Adrenal gland (tissue), 12 donors: ENCODE data around the gene IL1RL1. TPM values are rescaled to one million over a fixed set of nuclear protein-coding genes. Genes with fewer than 3 reads are reported as not detected.

ENCODE experiments used
- DNase-seq, 7 donors: peaks; one replicate each; pipeline ENCODE4 v3.0.0-alpha.2; 2019 to 2020
- H3K27ac ChIP-seq, 5 donors: fragments of 200-600 bp; sonication (generic) in 4 of 5; 1 replicate in 3 of 5; 2 replicates in 2 of 5; pipeline versions ENCODE4 v1.5.1 to v1.8.0; 2016 to 2020; ENCODE audit warnings: mild to moderate bottlenecking in 1 of 5
- H3K27me3 ChIP-seq: fragments of 200-600 bp; 2 replicates; pipeline ENCODE4 v1.8.0; 2021
- H3K36me3 ChIP-seq, 2 donors: fragments of 200-600 bp; replicated peaks in 1 of 2; 1 replicate in 1 of 2; 2 replicates in 1 of 2; pipeline versions ENCODE4 v1.5.1 to v1.8.0; 2018 to 2022
- H3K4me1 ChIP-seq, 2 donors: fragments of 200-600 bp; replicated peaks in 1 of 2; 1 replicate in 1 of 2; 2 replicates in 1 of 2; pipeline versions ENCODE4 v1.5.1 to v1.8.0; 2018 to 2021
- H3K4me3 ChIP-seq, 4 donors: fragments of 200-600 bp; sonication (generic) in 3 of 4; one replicate each; pipeline ENCODE4 v1.5.1; 2016 to 2018
- H3K9me3 ChIP-seq, 3 donors: fragments of 200-600 bp; sonication (generic) in 1 of 3; replicated peaks in 1 of 3; 1 replicate in 2 of 3; 2 replicates in 1 of 3; pipeline versions ENCODE4 v1.5.1 to v1.8.0; 2016 to 2021
- POLR2A ChIP-seq, 2 donors: fragments of 450-650 bp; IDR thresholded peaks; one replicate each; pipeline ENCODE4 v1.6.1; 2017; ENCODE audit warnings: antibody characterized with exemption in 2 of 2, mild to moderate bottlenecking in 2 of 2, moderate library complexity in 1 of 2
- intact Hi-C, 2 donors: fragments of 100-400 bp; cut with DNase I; formaldehyde crosslinking; loops; one replicate each; pipeline versions ENCODE4 v1.14.1 to v1.15.0; 2022 to 2023
- polyA plus RNA-seq, 3 donors: library from polyadenylated mRNA; stranded (reverse); fragments of 200-250 nt in 2 of 3; fragments of 350-450 nt in 1 of 3; fragmentation: Illumina TruSeq in 1 of 3; extraction: RNeasy Lipid Tissue Mini Kit (QIAGEN cat#74804) in 1 of 3; gene quantifications; one replicate each; pipeline ENCODE4 v1.2.3, GENCODE V29; 2013 to 2014
- total RNA-seq, 9 donors: library from RNA; depleted of rRNA in 4 of 9; stranded (reverse); fragments of >200 nt in 4 of 9; fragments of 120-200 nt in 1 of 9; fragmentation: NEBNext Ultra II Directional in 1 of 9; extraction: Animal tissue kit (Norgen Biotek cat#: 25700) in 1 of 9; gene quantifications; one replicate each; pipeline versions ENCODE4 v1.1.0 to v1.2.4, GENCODE V29; 2013 to 2023
- donor health status: healthy with polysubstance abuse.
- donor health status: Bipolar disorder and iron deficiency.
- donor health status: DM: yes; HTN: yes; CAD: no.
- donor health status: DM: no; HTN: no; CAD: no.
- donor health status: DM: no; HTN: no; CAD: no.
- donor health status: DM: yes; HTN: yes; CAD: no.

The IL1RL1 gene
- total and polyA plus RNA-seq, 12 donors, result 2.1 to 74.8 (median 23.4) TPM

GRCh38 chr2:102401456-102401855 lies 90.1 kb downstream of the IL1RL1 start:
- H3K4me1 ChIP-seq, result no peaks in the 10 kb centered on the region
- H3K27me3 ChIP-seq, result no peaks in the 10 kb centered on the region
- no peaks in the 10 kb centered on the region for H3K36me3 ChIP-seq
- H3K9me3 ChIP-seq, result no peaks in the 10 kb centered on the region
- H3K4me3 ChIP-seq, result no peak overlapping the region
- intact Hi-C loops, result no loop called here
- TF ChIP-seq POLR2A (IDR thresholded peaks at IDR 0.05), result no peak
- H3K27ac ChIP-seq, result no peak overlapping the region
- DNase-seq, result no peak

Other genes with a start within 250 kb of the IL1RL1 start
- gene IL1R1, start 168.8 kb upstream of the IL1RL1 start, total RNA-seq, result 100 to 1,000 TPM in 6 of 9 donors, 10 to 100 TPM in 2, 1 to 10 TPM in 1; 8.6 to 153 (median 134) TPM
- 100 to 1,000 TPM in 1 of 3 donors, 10 to 100 TPM in 2; 58.7 to 122 (median 59.2) TPM for gene IL1R1, start 168.8 kb upstream of the IL1RL1 start, polyA plus RNA-seq
- gene IL1RL2, start 124.5 kb upstream of the IL1RL1 start, total RNA-seq, result 1 to 10 TPM in 8 of 9 donors, under 1 TPM in 1; 0.22 to 4.6 (median 1.9) TPM
- gene IL1RL2, start 124.5 kb upstream of the IL1RL1 start, polyA plus RNA-seq, result 1 to 10 TPM; 1.2 to 4.0 (median 1.5) TPM
- 1 to 10 TPM; 1.2 to 5.5 (median 4.3) TPM for gene IL18R1, start 44.2 kb downstream of the IL1RL1 start, total RNA-seq
- gene IL18R1, start 44.2 kb downstream of the IL1RL1 start, polyA plus RNA-seq, result 1 to 10 TPM; 2.3 to 3.1 (median 2.4) TPM
- under 1 TPM in 8 of 9 donors, not detected in 1; 0.14 to 0.94 (median 0.26) TPM for gene IL18RAP, start 111.6 kb downstream of the IL1RL1 start, total RNA-seq
- 1 to 10 TPM in 1 of 3 donors, under 1 TPM in 2; 0.26 to 1.4 (median 0.51) TPM for gene IL18RAP, start 111.6 kb downstream of the IL1RL1 start, polyA plus RNA-seq
- under 1 TPM in 1 of 9 donors, not detected in 8; 0.17 TPM for gene SLC9A4, start 161.7 kb downstream of the IL1RL1 start, total RNA-seq
- gene SLC9A4, start 161.7 kb downstream of the IL1RL1 start, polyA plus RNA-seq, result not detected